Inflammatory macrophage treated with lipopolysaccharide for 4 hours (primary cell): ENCODE data around the gene TM2D3.

Experiments
- DNase-seq: peaks from one replicate; pipeline ENCODE4 v3.0.0-alpha.2; 2020

Gene TM2D3

DNA sequence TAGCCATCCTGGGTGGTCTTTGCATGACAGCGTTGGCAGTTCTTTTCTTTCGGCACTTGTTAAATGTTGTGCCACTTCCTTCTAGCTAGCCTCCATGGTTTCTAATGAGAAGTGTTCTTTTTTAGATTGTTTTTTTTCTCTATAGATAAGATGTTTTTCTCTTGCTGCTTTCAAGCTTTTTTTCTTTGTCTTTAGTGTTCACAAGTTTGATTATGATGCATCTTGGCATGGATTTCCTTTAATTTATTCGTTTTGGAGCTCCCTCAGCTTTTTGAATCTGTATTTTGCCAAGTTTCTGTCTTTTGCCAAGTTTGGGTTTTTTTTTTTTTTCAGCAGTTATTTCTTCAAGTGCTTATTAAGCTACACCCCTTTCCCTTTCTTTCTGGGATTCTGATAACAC, 53.1 kb downstream of the TM2D3 start:
- DNase-seq, result no peak

DNA sequence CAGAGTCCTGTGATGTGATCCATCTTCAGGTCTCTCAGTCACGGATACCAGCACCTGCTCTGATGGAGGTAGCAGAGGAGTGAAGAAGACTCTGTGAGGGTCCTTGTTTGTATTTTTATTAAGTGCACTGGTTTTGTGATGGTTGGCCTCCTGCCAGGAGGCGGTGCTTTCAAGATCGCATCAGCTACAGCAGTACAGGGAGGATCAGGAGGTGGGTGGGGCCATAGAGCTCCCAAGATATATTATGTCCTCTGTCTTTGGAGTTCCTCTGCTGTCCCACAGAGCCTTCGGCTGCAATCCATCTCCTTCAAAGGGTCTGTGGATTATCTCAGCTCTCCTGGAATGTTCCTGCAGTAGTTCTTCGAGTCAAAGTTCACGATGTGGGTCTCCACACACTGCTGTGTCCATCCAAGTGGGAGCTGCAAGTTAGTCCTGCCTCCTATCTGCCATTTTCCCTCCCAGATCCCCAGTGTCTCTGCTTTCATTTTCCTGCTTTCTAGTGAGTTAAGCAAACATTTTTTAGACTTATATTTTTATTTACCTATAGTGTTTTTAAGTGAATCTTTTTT, 54.7 kb downstream of the TM2D3 start:
- DNase-seq, result no peak

DNA sequence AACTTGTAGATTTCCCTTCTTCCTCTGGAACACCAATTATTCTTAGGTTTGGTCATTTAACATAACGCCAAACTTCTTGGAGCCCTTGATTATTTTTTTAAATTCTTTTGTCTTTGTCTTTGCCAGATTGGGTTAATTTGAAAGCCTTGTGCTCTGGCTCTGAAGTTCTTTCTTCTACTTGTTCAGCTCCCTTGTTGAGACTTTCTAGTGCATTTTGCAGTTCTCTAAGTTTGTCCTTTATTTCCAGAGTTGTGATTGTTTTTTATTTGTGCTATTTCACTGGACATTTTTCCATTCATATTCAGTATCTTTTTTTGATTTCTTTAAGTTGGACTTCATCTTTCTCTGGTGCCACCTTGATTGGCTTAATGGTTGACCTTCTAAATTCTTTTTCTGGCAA, 55.5 kb downstream of the TM2D3 start:
- no peak for DNase-seq
